HEK293 (cell line): Measurements from ENCODE around the gene APOL3.

Experiments
- CTCF ChIA-PET: fragments of 350-600 bp; formaldehyde crosslinking; extraction: SDS; loops from one replicate; lab custom pipeline; 2021; ENCODE audit warnings: antibody characterized with exemption; lab: Yijun Ruan, JAX
- POLR2A ChIA-PET: fragments of 300-600 bp; formaldehyde crosslinking; extraction: SDS; loops from one replicate; lab custom pipeline; 2020; ENCODE audit warnings: antibody characterized with exemption, inconsistent platforms; lab: Yijun Ruan, JAX
- H3K27ac ChIP-seq: fragments of 200-500 bp; sonication (Bioruptor generic); 2 replicates; pipeline ENCODE4 v1.5.1; 2014; ENCODE audit warnings: low read depth, low read length, control low read depth, inconsistent platforms; ENCODE audit errors: extremely low read depth
- H3K36me3 ChIP-seq, 2 experiments: fragments of 200-500 bp in 1 of 2; sonication (Bioruptor generic) in 1 of 2; 1 replicate in 1 of 2; 2 replicates in 1 of 2; pipeline ENCODE4 v1.5.1; 2014 to 2017; ENCODE audit warnings: inconsistent platforms in 2 of 2, low read length in 2 of 2; ENCODE audit not compliant: control insufficient read depth in 2 of 2, insufficient read depth in 1 of 2
- H3K4me1 ChIP-seq: fragments of 200-500 bp; sonication (Bioruptor generic); 2 replicates; pipeline ENCODE4 v1.5.1; 2014; ENCODE audit warnings: mild to moderate bottlenecking, low read length, inconsistent platforms; ENCODE audit not compliant: control insufficient read depth, insufficient read depth
- H3K4me3 ChIP-seq: 2 replicates; pipeline ENCODE4 v1.5.1; 2011; ENCODE audit warnings: low read depth, mild to moderate bottlenecking, control low read depth, low read length, moderate library complexity
- H3K9me3 ChIP-seq: fragments of 200-500 bp; sonication (Bioruptor generic); 2 replicates; pipeline ENCODE4 v1.5.1; 2014; ENCODE audit warnings: low read depth, low read length, inconsistent platforms; ENCODE audit not compliant: control insufficient read depth, insufficient read depth
- GLI4 ChIP-seq: fragments of 450-650 bp; formaldehyde crosslinking; IDR thresholded peaks from 2 replicates; pipeline ENCODE4 v1.5.1; 2016; ENCODE audit warnings: missing biosample characterization, missing genetic modification characterization
- PATZ1 ChIP-seq: fragments of 450-650 bp; formaldehyde crosslinking; IDR thresholded peaks from 2 replicates; pipeline ENCODE4 v1.5.1; 2016; ENCODE audit warnings: missing biosample characterization, missing genetic modification characterization
- TSHZ1 ChIP-seq: fragments of 450-650 bp; formaldehyde crosslinking; IDR thresholded peaks from 2 replicates; pipeline ENCODE4 v1.5.1; 2016; ENCODE audit warnings: missing biosample characterization, missing genetic modification characterization, borderline replicate concordance
- ZBTB1 ChIP-seq: fragments of 450-650 bp; formaldehyde crosslinking; IDR thresholded peaks from 2 replicates; pipeline ENCODE4 v1.5.1; 2016; ENCODE audit warnings: missing biosample characterization, missing genetic modification characterization
- ZBTB7A ChIP-seq: fragments of 450-650 bp; formaldehyde crosslinking; IDR thresholded peaks from 2 replicates; pipeline ENCODE4 v1.5.1; 2016; ENCODE audit warnings: low read depth, missing biosample characterization, missing genetic modification characterization
- ZFP69B ChIP-seq: fragments of 450-650 bp; formaldehyde crosslinking; IDR thresholded peaks from 2 replicates; pipeline ENCODE4 v1.5.1; 2016; ENCODE audit warnings: missing biosample characterization, missing genetic modification characterization
- ZNF16 ChIP-seq: fragments of 450-650 bp; formaldehyde crosslinking; IDR thresholded peaks from 2 replicates; pipeline ENCODE4 v1.5.1; 2016; ENCODE audit warnings: low read depth, missing biosample characterization, missing genetic modification characterization
- ZNF169 ChIP-seq: fragments of 450-650 bp; formaldehyde crosslinking; IDR thresholded peaks from 2 replicates; pipeline ENCODE4 v1.5.1; 2016; ENCODE audit warnings: missing biosample characterization, missing genetic modification characterization
- ZNF202 ChIP-seq: fragments of 450-650 bp; formaldehyde crosslinking; IDR thresholded peaks from 2 replicates; pipeline ENCODE4 v1.5.1; 2016; ENCODE audit warnings: missing biosample characterization, missing genetic modification characterization, borderline replicate concordance
- ZNF23 ChIP-seq: fragments of 450-650 bp; formaldehyde crosslinking; IDR thresholded peaks from 2 replicates; pipeline ENCODE4 v1.5.1; 2016; ENCODE audit warnings: missing biosample characterization, missing genetic modification characterization, borderline replicate concordance
- ZNF239 ChIP-seq: fragments of 450-650 bp; formaldehyde crosslinking; IDR thresholded peaks from 2 replicates; pipeline ENCODE4 v1.5.1; 2016; ENCODE audit warnings: missing biosample characterization, missing genetic modification characterization
- ZNF335 ChIP-seq: fragments of 450-650 bp; formaldehyde crosslinking; conservative IDR thresholded peaks from 2 replicates; pipeline ENCODE4 v1.5.1; 2016; ENCODE audit warnings: missing biosample characterization, missing genetic modification characterization
- ZNF341 ChIP-seq: fragments of 450-650 bp; formaldehyde crosslinking; IDR thresholded peaks from 2 replicates; pipeline ENCODE4; 2016; ENCODE audit warnings: low read depth, missing biosample characterization, missing genetic modification characterization
- ZNF561 ChIP-seq: fragments of 450-650 bp; IDR thresholded peaks from 2 replicates; pipeline ENCODE4 v1.5.1; 2018; ENCODE audit warnings: missing biosample characterization, missing genetic modification characterization, borderline replicate concordance
- ZNF571 ChIP-seq: fragments of 450-650 bp; formaldehyde crosslinking; IDR thresholded peaks from 2 replicates; pipeline ENCODE4 v1.5.0; 2017; ENCODE audit warnings: missing biosample characterization, missing genetic modification characterization
- ZNF596 ChIP-seq: fragments of 450-650 bp; IDR thresholded peaks from 2 replicates; pipeline ENCODE4 v1.5.0; 2018; ENCODE audit warnings: missing biosample characterization, mild to moderate bottlenecking, missing genetic modification characterization, moderate library complexity
- ZNF629 ChIP-seq: fragments of 450-650 bp; formaldehyde crosslinking; IDR thresholded peaks from 2 replicates; pipeline ENCODE4 v1.5.1; 2017; ENCODE audit warnings: missing biosample characterization, missing genetic modification characterization
- ZNF654 ChIP-seq: fragments of 450-650 bp; formaldehyde crosslinking; IDR thresholded peaks from 2 replicates; pipeline ENCODE4 v1.5.1; 2016; ENCODE audit warnings: low read depth, missing biosample characterization, missing genetic modification characterization
- ZNF658 ChIP-seq: fragments of 450-650 bp; formaldehyde crosslinking; IDR thresholded peaks from 2 replicates; pipeline ENCODE4; 2016; ENCODE audit warnings: missing biosample characterization, missing genetic modification characterization
- ZNF660 ChIP-seq: fragments of 450-650 bp; IDR thresholded peaks from 2 replicates; pipeline ENCODE4 v1.5.1; 2018; ENCODE audit warnings: missing biosample characterization, mild to moderate bottlenecking, missing genetic modification characterization
- ZNF76 ChIP-seq: fragments of 450-650 bp; formaldehyde crosslinking; IDR thresholded peaks from 2 replicates; pipeline ENCODE4; 2016; ENCODE audit warnings: low read depth, missing biosample characterization, missing genetic modification characterization, borderline replicate concordance
- ZSCAN18 ChIP-seq: fragments of 450-650 bp; formaldehyde crosslinking; IDR thresholded peaks from 2 replicates; pipeline ENCODE4 v1.5.1; 2016; ENCODE audit warnings: missing biosample characterization, missing genetic modification characterization
- TF ChIP-seq, protein P1 (sequence below): fragments of 450-650 bp; formaldehyde crosslinking; IDR thresholded peaks from 2 replicates; pipeline ENCODE4 v1.5.1; 2016; ENCODE audit warnings: missing biosample characterization, missing genetic modification characterization
- TF ChIP-seq, protein P2 (sequence below): fragments of 450-650 bp; formaldehyde crosslinking; IDR thresholded peaks from 2 replicates; pipeline ENCODE4 v1.5.1; 2016; ENCODE audit warnings: missing biosample characterization, missing genetic modification characterization, low read depth

APOL3 gene

DNA sequence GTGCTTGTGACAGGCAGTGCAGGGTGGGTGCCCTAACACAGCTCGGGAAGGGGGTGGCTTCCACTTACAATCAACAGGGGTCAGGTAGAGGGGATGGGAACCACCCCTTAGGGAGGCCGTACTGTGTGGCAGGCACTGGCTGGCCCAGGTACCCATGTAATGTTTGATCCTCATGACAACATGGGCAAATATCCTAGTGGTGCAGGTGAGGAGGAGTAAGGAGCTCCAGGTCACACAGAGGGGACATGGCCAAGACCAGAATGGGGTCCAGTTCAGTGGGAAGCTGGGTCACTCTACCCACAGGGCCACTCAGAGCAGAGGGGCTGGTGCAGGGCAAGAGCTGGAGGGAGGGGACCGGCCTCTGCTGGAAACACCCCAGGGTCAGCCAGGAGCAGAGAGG is 38.0 kb upstream of the APOL3 start:
- ChIA-PET CTCF (interaction anchor here (0.6 to 1.2 kb wide), 4 partner anchors 76 to 1030 kb away, joined by 3 to 7 read pairs (median 4); no protein-coding TSS in a partner anchor), POLR2A (interaction anchor here (1.2 kb wide), 1 partner anchor 41 kb away, joined by 3 read pairs; the partner anchor contains the start of gene APOL2)
- Histone ChIP-seq H3K4me1 (no peaks in the 10 kb centered on the region), H3K27ac (no peak overlapping the region), H3K9me3 (no peaks in the 10 kb centered on the region), H3K4me3 (no peak overlapping the region), H3K36me3 (no peaks in the 10 kb centered on the region)
- no peak for TF ChIP-seq ZBTB1
- TF ChIP-seq ZNF23 (tag by site-specific recombination), result no peak
- TF ChIP-seq, protein P1, sequence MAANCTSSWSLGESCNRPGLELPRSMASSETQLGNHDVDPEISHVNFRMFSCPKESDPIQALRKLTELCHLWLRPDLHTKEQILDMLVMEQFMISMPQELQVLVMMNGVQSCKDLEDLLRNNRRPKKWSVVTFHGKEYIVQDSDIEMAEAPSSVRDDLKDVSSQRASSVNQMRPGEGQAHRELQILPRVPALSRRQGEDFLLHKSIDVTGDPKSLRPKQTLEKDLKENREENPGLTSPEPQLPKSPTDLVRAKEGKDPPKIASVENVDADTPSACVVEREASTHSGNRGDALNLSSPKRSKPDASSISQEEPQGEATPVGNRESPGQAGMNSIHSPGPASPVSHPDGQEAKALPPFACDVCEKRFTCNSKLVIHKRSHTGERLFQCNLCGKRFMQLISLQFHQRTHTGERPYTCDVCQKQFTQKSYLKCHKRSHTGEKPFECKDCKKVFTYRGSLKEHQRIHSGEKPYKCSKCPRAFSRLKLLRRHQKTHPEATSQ, result no peak
- no peak for TF ChIP-seq ZNF239 (tag by site-specific recombination)
- TF ChIP-seq ZBTB7A (tag by site-specific recombination), result no peak
- TF ChIP-seq ZNF561 (tag by site-specific recombination), result no peak
- TF ChIP-seq ZSCAN18 (tag by site-specific recombination), result no peak
- TF ChIP-seq ZNF660 (tag by site-specific recombination), result no peak
- TF ChIP-seq ZNF571 (tag by site-specific recombination), result no peak
- TF ChIP-seq ZNF169 (tag by site-specific recombination), result no peak
- TF ChIP-seq ZNF629 (tag by site-specific recombination), result no peak
- TF ChIP-seq ZNF596, result no peak
- no peak for TF ChIP-seq GLI4
- TF ChIP-seq ZNF202 (tag by site-specific recombination), result no peak

DNA sequence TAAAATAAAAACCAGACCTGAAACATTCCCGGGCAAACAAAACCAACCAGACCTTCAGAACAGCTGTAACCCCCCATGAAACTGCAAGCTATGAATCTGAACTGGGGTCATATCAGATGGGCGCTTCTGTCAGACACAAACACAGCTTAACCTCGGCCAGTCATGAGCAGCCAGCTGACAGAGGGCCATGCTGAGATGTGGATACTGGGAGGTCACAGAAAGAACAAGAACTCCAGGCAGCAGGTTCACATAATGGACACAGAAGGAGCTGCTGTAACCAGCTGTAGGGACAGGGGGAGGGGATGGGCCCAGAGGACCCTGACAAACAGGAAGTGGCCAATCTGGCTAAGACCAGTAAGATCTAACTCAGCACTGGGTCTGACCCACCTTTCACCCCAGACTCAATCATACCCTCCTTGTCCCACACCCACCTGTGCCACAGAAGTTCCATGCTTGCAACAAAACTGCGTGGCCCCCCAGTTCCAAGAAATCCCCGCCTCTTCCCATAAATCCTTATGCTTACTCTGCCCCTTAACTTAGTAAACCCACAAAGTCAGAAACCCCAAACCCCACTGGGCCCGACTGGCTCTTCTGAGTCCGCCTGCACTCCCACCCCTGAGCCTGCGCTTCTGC is 37.1 kb upstream of the APOL3 start:
- Histone ChIP-seq H3K36me3 (no peaks in the 10 kb centered on the region), H3K4me3 (no peak overlapping the region), H3K4me1 (no peaks in the 10 kb centered on the region), H3K9me3 (no peaks in the 10 kb centered on the region), H3K27ac (no peak overlapping the region)
- CTCF ChIA-PET, result interaction anchor here (0.6 to 6.9 kb wide), 8 partner anchors 12 to 1030 kb away, joined by 3 to 60 read pairs (median 5); no protein-coding TSS in a partner anchor
- POLR2A ChIA-PET, result interaction anchor here (1.2 kb wide), 1 partner anchor 42 kb away, joined by 3 read pairs; the partner anchor contains the start of gene APOL2
- TF ChIP-seq ZNF335 (tag by site-specific recombination) (peak; percentile 20; the same call in 1 of the 2 replicates), TSHZ1 (no peak), GLI4 (no peak), ZNF16 (no peak), ZNF654 (tag by site-specific recombination) (no peak), ZFP69B (tag by site-specific recombination) (no peak), ZNF341 (tag by site-specific recombination) (peak; percentile 39; the same call in 1 of the 2 replicates), PATZ1 (tag by site-specific recombination) (no peak), ZNF658 (no peak), ZNF660 (tag by site-specific recombination) (no peak), ZNF76 (tag by site-specific recombination) (no peak)
- TF ChIP-seq, protein P2, sequence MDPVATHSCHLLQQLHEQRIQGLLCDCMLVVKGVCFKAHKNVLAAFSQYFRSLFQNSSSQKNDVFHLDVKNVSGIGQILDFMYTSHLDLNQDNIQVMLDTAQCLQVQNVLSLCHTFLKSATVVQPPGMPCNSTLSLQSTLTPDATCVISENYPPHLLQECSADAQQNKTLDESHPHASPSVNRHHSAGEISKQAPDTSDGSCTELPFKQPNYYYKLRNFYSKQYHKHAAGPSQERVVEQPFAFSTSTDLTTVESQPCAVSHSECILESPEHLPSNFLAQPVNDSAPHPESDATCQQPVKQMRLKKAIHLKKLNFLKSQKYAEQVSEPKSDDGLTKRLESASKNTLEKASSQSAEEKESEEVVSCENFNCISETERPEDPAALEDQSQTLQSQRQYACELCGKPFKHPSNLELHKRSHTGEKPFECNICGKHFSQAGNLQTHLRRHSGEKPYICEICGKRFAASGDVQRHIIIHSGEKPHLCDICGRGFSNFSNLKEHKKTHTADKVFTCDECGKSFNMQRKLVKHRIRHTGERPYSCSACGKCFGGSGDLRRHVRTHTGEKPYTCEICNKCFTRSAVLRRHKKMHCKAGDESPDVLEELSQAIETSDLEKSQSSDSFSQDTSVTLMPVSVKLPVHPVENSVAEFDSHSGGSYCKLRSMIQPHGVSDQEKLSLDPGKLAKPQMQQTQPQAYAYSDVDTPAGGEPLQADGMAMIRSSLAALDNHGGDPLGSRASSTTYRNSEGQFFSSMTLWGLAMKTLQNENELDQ (tag by site-specific recombination), result no peak
